Measurements from ENCODE around the gene JARID2.

JARID2 gene

DNA sequence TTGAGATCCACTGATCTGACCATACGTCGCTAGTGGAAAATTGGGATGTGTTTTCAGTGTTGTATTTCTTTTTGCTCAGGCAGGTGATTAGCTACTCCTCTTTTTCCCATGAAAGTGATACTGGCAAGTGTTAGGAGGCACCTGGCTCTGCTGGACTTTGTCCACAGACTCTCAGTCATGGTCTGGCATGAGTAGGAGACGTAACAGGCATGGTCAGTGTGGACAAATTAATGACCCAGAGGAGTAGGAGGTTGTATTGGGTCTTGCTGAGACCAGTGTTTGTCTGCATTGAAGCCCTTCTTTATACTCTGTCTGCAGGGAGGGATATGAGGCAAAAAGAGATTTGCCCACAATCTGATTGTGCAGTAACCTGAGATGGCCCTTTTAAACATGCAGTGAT lies 238.3 kb downstream of the JARID2 start:
- TF ChIP-seq, protein P1, sequence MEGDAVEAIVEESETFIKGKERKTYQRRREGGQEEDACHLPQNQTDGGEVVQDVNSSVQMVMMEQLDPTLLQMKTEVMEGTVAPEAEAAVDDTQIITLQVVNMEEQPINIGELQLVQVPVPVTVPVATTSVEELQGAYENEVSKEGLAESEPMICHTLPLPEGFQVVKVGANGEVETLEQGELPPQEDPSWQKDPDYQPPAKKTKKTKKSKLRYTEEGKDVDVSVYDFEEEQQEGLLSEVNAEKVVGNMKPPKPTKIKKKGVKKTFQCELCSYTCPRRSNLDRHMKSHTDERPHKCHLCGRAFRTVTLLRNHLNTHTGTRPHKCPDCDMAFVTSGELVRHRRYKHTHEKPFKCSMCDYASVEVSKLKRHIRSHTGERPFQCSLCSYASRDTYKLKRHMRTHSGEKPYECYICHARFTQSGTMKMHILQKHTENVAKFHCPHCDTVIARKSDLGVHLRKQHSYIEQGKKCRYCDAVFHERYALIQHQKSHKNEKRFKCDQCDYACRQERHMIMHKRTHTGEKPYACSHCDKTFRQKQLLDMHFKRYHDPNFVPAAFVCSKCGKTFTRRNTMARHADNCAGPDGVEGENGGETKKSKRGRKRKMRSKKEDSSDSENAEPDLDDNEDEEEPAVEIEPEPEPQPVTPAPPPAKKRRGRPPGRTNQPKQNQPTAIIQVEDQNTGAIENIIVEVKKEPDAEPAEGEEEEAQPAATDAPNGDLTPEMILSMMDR (IDR thresholded peaks at IDR 0.05; ENCODE audit: control insufficient read depth, extremely low read depth, insufficient read depth), result no peak
- DNase-seq (ENCODE audit: low read depth), result no peak

DNA sequence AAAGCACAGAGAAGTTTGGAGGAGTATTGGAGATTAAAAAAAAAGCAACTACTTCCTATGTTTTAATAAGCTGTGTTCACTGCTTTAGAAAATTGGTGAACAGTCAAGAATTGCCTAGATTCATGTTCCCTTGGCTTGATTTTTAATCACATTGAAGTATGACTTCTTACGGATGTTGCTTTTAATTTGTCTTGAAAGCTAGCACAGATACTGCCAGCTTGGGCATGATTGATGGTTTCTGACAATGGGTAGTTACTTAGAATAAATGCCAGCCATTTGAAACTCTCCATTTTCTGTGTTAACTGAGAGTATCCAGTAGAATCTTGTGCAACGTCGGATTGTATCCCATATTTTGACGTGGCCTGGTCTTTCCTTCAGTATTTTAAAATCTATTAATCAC lies 239.0 kb downstream of the JARID2 start:
- H3K4me3 ChIP-seq (ENCODE audit: low read depth, low read length), result no peak overlapping the region
- no peak for DNase-seq (ENCODE audit: low read depth)
- TF ChIP-seq, protein P1 (IDR thresholded peaks at IDR 0.05; ENCODE audit: control insufficient read depth, extremely low read depth, insufficient read depth), result no peak

More for the DNA sequence above, 238.3 kb downstream of the JARID2 start:
- H3K4me3 ChIP-seq (ENCODE audit: low read depth, low read length), result no peak overlapping the region

DNA sequence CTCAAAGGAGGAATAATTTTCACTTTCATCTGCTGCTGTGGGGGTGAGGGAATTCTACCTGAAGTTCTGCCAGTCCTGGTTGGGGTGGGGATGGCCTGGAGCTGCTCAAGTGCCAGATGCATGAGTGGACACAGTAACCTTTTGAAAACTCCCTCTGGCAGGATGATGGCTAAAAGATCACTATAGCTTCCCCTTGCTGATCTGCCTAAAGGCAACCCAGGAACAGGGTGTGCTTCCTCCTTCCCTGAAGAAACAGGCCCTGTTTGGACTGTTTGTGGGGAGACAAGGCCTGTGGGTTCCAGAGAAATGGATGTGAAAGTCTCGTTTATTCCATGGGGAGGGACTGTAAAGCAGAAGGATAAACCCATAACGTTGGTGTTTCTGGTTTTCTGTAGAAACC lies 240.1 kb downstream of the JARID2 start:
- TF ChIP-seq, protein P1 (IDR thresholded peaks at IDR 0.05; ENCODE audit: control insufficient read depth, extremely low read depth, insufficient read depth), result no peak
- no peak for DNase-seq (ENCODE audit: low read depth)
- H3K4me3 ChIP-seq (ENCODE audit: low read depth, low read length), result no peak overlapping the region

DNA sequence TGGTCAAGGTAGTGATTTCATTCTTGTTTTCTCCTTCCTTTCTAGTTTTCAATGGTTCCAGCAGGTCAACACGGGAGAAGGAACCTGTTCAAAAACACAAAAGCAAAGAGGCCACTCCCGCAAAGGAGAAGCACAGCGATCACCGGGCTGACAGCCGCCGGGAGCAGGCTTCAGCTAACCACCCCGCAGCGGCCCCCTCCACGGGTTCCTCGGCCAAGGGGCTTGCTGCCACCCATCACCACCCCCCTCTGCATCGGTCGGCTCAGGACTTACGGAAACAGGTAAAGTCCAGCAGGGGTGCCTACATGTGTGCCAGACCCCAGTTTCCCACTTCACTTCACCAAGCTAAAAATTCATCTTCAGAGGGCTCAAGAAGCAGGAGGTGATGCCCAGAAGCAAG lies 241.4 kb downstream of the JARID2 start:
- no peak overlapping the region for H3K4me3 ChIP-seq (ENCODE audit: low read depth, low read length)
- DNase-seq (ENCODE audit: low read depth), result no peak
- TF ChIP-seq, protein P1 (IDR thresholded peaks at IDR 0.05; ENCODE audit: control insufficient read depth, extremely low read depth, insufficient read depth), result no peak

DNA sequence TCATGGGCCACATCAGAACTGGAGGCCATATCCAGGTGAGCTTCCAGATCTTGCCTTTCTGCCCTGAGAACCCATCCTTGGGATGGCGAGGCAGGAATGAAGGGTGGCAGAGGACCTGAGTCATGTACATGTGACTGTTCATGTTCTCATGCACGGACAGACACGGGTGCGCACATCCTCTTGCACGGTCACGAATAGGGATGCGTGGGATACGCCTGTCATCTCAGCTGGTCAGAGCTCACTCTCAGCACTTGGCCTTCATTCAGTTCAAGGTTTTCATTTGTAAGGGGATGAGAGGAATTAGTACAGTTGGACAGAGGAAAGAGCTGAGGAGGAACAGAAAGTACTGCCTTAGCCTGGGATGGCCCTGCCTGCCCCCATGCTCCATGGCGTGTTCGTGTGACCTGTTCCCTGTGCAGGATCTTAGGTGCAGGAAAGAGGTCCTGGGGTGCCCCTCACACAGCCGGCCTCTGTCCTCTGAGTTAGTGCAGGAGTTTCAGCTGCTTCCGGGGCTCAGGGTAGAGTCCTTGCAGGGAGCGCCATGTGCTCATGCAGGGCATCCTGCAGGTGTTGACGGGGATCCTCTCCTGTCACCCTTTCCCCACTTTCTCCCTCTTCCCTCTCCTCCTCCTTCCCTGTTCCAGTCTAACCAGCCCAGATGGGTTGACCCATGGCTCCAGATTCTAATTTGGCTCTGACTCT lies 243.5 kb downstream of the JARID2 start:
- TF ChIP-seq, protein P1 (IDR thresholded peaks at IDR 0.05; ENCODE audit: control insufficient read depth, extremely low read depth, insufficient read depth), result no peak
- DNase-seq (ENCODE audit: low read depth), result no peak
- H3K4me3 ChIP-seq (ENCODE audit: low read depth, low read length), result no peak overlapping the region

DNA sequence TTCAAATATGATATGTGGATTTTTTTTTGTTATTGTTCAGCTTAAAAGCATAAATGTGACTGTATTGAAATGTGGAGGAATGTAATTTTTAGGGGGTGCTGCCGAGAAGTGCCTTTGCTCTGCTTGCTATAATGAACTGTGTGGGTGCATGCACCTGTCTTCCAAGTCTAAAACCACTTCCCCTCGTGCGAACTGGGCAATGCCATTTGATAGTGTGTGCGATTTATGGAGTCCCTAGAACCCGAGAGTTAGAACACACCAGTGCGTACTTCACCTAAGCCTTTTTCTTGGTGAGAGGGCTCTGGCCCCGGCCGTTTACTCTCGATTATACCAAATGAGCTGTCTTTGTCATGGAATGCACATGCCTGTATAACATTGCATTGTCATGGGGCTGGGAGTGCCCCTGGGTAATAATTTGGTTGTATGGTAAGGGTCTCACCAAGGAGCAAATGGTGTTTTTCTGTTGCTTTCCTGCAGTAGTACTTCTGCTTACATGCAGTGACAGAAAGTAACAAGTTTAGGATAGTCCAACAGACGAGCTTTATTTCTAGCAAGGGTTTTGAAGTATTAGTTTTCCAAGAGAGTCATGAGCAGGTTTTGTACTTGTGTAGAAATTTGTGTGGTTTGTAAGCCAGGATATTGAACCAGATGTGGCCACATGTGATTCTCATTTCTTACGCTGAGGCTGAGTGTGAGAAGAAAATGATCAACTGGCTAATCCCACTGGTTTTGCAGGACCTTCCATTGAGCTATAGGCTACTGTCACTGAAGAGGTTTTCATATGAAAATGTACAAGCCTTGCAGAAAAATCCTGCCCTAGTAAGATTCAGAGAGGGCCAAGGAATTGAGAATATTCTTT lies 244.6 kb downstream of the JARID2 start:
- no peak for DNase-seq (ENCODE audit: low read depth)
- TF ChIP-seq, protein P1 (IDR thresholded peaks at IDR 0.05; ENCODE audit: control insufficient read depth, extremely low read depth, insufficient read depth), result no peak
- H3K4me3 ChIP-seq (ENCODE audit: low read depth, low read length), result no peak overlapping the region
